ENCODE data around the gene IGSF1. TPM values are rescaled to one million over a fixed set of nuclear protein-coding genes. Genes with fewer than 3 reads are reported as not detected.

The IGSF1 gene
- total RNA-seq, 2 donors from 2014 or later: not detected

GRCh38 chrX:131288188-131288587, 918 bp downstream of the IGSF1 start:
- H3K4me3 Mint-ChIP-seq: no peak overlapping the region
- H3K27me3 Mint-ChIP-seq: peaks cover 7% of the 10 kb centered on the region
- H3K27ac Mint-ChIP-seq: no peak overlapping the region
- H3K9me3 Mint-ChIP-seq: no peaks in the 10 kb centered on the region
- no peak for ATAC-seq (replicated peaks)
- H3K4me1 Mint-ChIP-seq: no peaks in the 10 kb centered on the region
- H3K36me3 Mint-ChIP-seq (ENCODE audit: low read depth): no peaks in the 10 kb centered on the region

GRCh38 chrX:131287560-131288179, 1.4 kb downstream of the IGSF1 start:
- H3K27ac Mint-ChIP-seq: no peak overlapping the region
- peaks cover 7% of the 10 kb centered on the region for H3K27me3 Mint-ChIP-seq
- ATAC-seq (replicated peaks): no peak
- no peak overlapping the region for H3K4me3 Mint-ChIP-seq
- H3K9me3 Mint-ChIP-seq: no peaks in the 10 kb centered on the region
- no peaks in the 10 kb centered on the region for H3K36me3 Mint-ChIP-seq (ENCODE audit: low read depth)
- no peaks in the 10 kb centered on the region for H3K4me1 Mint-ChIP-seq

GRCh38 chrX:131279617-131280016, 9.5 kb downstream of the IGSF1 start:
- Mint-ChIP-seq H3K4me1 (no peaks in the 10 kb centered on the region), H3K9me3 (no peaks in the 10 kb centered on the region), H3K27ac (no peak overlapping the region), H3K27me3 (no peaks in the 10 kb centered on the region), H3K36me3 (ENCODE audit: low read depth) (no peaks in the 10 kb centered on the region), H3K4me3 (no peak overlapping the region)
- ATAC-seq (replicated peaks): no peak

- H3K27ac Mint-ChIP-seq: no peak overlapping the region
- no peaks in the 10 kb centered on the region for H3K27me3 Mint-ChIP-seq
Observed at GRCh38 chrX:131279197-131279596, 9.9 kb downstream of the IGSF1 start.

GRCh38 chrX:131277543-131278136, 11.5 kb downstream of the IGSF1 start:
- no peaks in the 10 kb centered on the region for H3K27me3 Mint-ChIP-seq
- no peak for ATAC-seq (replicated peaks)
- no peak overlapping the region for H3K4me3 Mint-ChIP-seq
- H3K9me3 Mint-ChIP-seq: no peaks in the 10 kb centered on the region
- H3K27ac Mint-ChIP-seq: no peak overlapping the region
- H3K4me1 Mint-ChIP-seq: no peaks in the 10 kb centered on the region
- no peaks in the 10 kb centered on the region for H3K36me3 Mint-ChIP-seq (ENCODE audit: low read depth)

More at GRCh38 chrX:131279197-131279596, 9.9 kb downstream of the IGSF1 start:
- Mint-ChIP-seq H3K4me1 (no peaks in the 10 kb centered on the region), H3K36me3 (ENCODE audit: low read depth) (no peaks in the 10 kb centered on the region), H3K4me3 (no peak overlapping the region), H3K9me3 (no peaks in the 10 kb centered on the region)
- ATAC-seq (replicated peaks): no peak

- ATAC-seq (replicated peaks): no peak
- H3K4me1 Mint-ChIP-seq: no peaks in the 10 kb centered on the region
Observed at GRCh38 chrX:131273011-131273410, 16.1 kb downstream of the IGSF1 start.

GRCh38 chrX:131271826-131272225, 17.3 kb downstream of the IGSF1 start:
- no peaks in the 10 kb centered on the region for H3K27me3 Mint-ChIP-seq
- H3K4me3 Mint-ChIP-seq: no peak overlapping the region
- H3K36me3 Mint-ChIP-seq (ENCODE audit: low read depth): no peaks in the 10 kb centered on the region
- no peak overlapping the region for H3K27ac Mint-ChIP-seq
- H3K4me1 Mint-ChIP-seq: no peaks in the 10 kb centered on the region
- ATAC-seq (replicated peaks): no peak
- no peaks in the 10 kb centered on the region for H3K9me3 Mint-ChIP-seq

More at GRCh38 chrX:131273011-131273410, 16.1 kb downstream of the IGSF1 start:
- Mint-ChIP-seq H3K4me3 (no peak overlapping the region), H3K27me3 (no peaks in the 10 kb centered on the region), H3K27ac (no peak overlapping the region), H3K9me3 (no peaks in the 10 kb centered on the region), H3K36me3 (ENCODE audit: low read depth) (no peaks in the 10 kb centered on the region)

GRCh38 chrX:131271274-131271673, 17.8 kb downstream of the IGSF1 start:
- no peak for ATAC-seq (replicated peaks)
- H3K27me3 Mint-ChIP-seq: no peaks in the 10 kb centered on the region
- H3K4me3 Mint-ChIP-seq: no peak overlapping the region
- no peaks in the 10 kb centered on the region for H3K9me3 Mint-ChIP-seq
- no peaks in the 10 kb centered on the region for H3K36me3 Mint-ChIP-seq (ENCODE audit: low read depth)
- no peaks in the 10 kb centered on the region for H3K4me1 Mint-ChIP-seq
- no peak overlapping the region for H3K27ac Mint-ChIP-seq

- Mint-ChIP-seq H3K4me1 (no peaks in the 10 kb centered on the region), H3K9me3 (no peaks in the 10 kb centered on the region), H3K36me3 (ENCODE audit: low read depth) (no peaks in the 10 kb centered on the region), H3K27ac (no peak overlapping the region), H3K4me3 (no peak overlapping the region), H3K27me3 (no peaks in the 10 kb centered on the region)
- ATAC-seq (replicated peaks): no peak
Observed at GRCh38 chrX:131270080-131270479, 19.0 kb downstream of the IGSF1 start.

- Mint-ChIP-seq H3K27me3 (peaks cover 5% of the 10 kb centered on the region), H3K9me3 (no peaks in the 10 kb centered on the region), H3K4me3 (no peak overlapping the region), H3K4me1 (no peaks in the 10 kb centered on the region), H3K36me3 (ENCODE audit: low read depth) (no peaks in the 10 kb centered on the region), H3K27ac (no peak overlapping the region)
- ATAC-seq (replicated peaks): no peak
Observed at GRCh38 chrX:131264665-131265064, 24.4 kb downstream of the IGSF1 start.

GRCh38 chrX:131264053-131264452, 25.1 kb downstream of the IGSF1 start:
- Mint-ChIP-seq H3K9me3 (no peaks in the 10 kb centered on the region), H3K36me3 (ENCODE audit: low read depth) (no peaks in the 10 kb centered on the region), H3K4me3 (no peak overlapping the region), H3K27me3 (peaks cover 5% of the 10 kb centered on the region), H3K4me1 (no peaks in the 10 kb centered on the region), H3K27ac (no peak overlapping the region)
- ATAC-seq (replicated peaks): no peak

- no peak for ATAC-seq (replicated peaks)
- Mint-ChIP-seq H3K9me3 (no peaks in the 10 kb centered on the region), H3K36me3 (ENCODE audit: low read depth) (no peaks in the 10 kb centered on the region), H3K27me3 (peaks cover 5% of the 10 kb centered on the region), H3K4me1 (no peaks in the 10 kb centered on the region), H3K4me3 (no peak overlapping the region), H3K27ac (no peak overlapping the region)
Observed at GRCh38 chrX:131262738-131263679, 26.1 kb downstream of the IGSF1 start.

GRCh38 chrX:131262200-131262599, 26.9 kb downstream of the IGSF1 start:
- H3K4me1 Mint-ChIP-seq: no peaks in the 10 kb centered on the region
- ATAC-seq (replicated peaks): no peak
- H3K9me3 Mint-ChIP-seq: no peaks in the 10 kb centered on the region
- no peak overlapping the region for H3K27ac Mint-ChIP-seq
- no peaks in the 10 kb centered on the region for H3K36me3 Mint-ChIP-seq (ENCODE audit: low read depth)
- no peak overlapping the region for H3K4me3 Mint-ChIP-seq
- H3K27me3 Mint-ChIP-seq: peaks cover 5% of the 10 kb centered on the region

GRCh38 chrX:131257367-131257766, 31.7 kb downstream of the IGSF1 start:
- H3K27me3 Mint-ChIP-seq: peaks cover 5% of the 10 kb centered on the region
- no peak for ATAC-seq (replicated peaks)
- H3K9me3 Mint-ChIP-seq: no peaks in the 10 kb centered on the region
- no peak overlapping the region for H3K4me3 Mint-ChIP-seq
- no peaks in the 10 kb centered on the region for H3K4me1 Mint-ChIP-seq
- no peaks in the 10 kb centered on the region for H3K36me3 Mint-ChIP-seq (ENCODE audit: low read depth)
- H3K27ac Mint-ChIP-seq: no peak overlapping the region
